Stimulated activated CD4-positive, alpha-beta T cell treated with anti-CD3 and anti-CD28 coated beads, TNF-alpha, amount 100 ng/mL, for 48 hours (primary cell): ENCODE results near the gene KCNJ5.

Experiments
- DNase-seq, 3 donors: peaks; one replicate each; pipeline ENCODE4 v3.0.0-alpha.2; 2020; ENCODE audit warnings: low read depth in 3 of 3

The KCNJ5 gene

DNA sequence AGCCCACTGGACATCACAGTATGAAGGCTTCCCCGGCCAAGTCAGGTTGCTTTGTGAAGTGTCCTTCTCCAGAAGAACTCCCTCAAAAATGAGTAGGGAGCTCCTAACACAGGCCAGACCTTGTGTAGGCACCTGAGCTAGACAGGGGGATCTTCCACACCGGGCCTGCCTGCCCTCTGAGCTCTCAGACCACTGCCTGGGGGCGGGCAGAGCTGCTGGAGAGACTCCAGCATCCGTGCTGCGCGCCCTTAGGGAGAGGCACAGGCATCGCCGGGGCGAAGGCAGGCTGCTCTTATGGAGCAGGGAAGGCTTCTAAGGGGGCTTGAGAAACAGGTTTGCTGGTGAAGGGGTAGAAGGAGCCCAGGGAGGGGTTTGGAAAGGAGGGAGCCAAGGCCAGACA lies 4.4 kb downstream of the KCNJ5 start:
- no peak for DNase-seq

DNA sequence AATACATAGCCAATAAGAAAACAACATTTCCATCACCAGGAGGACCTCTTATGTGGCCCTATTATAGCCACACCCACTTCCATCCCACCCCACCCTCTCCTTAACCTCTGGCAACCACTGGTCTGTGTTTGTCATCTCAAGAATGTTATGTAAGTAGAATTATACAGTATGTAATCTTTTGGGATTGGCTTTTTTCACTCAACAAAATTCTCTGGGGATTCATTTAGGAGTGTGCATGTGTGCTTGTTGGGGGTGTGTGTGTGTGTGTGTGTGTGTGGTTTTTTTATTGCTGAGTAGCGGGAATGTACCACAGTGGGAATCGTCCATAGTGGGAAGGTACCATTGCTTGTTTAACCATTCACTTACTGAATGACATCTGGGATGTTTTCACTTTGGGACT lies 5.2 kb downstream of the KCNJ5 start:
- DNase-seq, result no peak

DNA sequence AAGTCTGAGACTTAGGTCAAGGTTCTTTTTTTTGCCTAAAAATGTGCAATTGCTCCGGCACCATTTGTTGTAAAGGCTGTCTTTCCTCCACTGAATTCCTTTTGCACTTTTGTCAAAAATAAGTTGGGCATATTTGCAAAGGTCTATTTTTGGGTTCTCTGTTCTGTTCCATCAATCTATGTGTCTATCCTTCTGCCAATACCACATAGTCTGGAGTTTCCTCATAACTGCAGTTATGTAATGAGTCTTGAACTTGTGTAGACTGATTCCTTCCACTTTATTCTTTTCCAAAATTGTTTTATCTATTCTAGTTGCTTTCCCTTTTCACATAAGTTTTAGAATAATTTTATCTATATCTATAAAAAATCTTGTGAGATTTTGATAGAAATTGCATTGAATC lies 6.7 kb downstream of the KCNJ5 start:
- DNase-seq, result no peak

DNA sequence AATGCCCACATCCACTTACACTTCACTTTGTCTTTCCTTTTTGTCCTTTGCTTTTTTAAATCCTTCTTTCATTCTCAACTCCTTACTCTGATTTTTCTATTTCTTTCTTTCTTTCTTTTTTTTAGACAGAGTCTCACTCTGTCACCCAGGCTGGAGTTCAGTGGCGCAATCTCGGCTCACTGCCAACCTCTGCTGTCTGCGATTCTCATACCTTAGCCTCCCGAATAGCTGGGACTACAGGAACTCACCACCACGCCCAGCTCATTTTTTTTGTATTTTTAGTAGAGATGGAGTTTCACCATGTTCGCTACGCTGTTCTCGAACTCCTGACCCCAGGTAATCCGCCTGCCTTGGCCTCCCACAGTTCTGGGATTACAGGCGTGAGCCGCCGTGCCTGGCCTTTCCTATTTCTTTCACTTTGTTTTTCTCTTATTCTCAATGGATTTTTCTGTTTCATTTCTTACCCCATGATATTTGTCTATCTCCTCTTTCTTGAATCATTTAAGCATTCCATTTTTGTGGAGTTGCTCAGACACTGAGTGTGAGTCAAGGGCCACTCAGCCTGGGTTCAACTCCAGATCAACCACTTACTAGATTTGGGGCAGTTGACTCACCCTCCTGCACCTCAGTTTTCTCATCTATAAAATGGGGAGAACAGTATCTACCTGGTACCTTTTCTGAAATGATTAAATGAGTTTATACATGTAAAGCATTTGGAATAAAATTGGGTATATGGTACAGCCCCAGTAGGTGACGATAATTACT lies 7.6 kb downstream of the KCNJ5 start:
- no peak for DNase-seq

DNA sequence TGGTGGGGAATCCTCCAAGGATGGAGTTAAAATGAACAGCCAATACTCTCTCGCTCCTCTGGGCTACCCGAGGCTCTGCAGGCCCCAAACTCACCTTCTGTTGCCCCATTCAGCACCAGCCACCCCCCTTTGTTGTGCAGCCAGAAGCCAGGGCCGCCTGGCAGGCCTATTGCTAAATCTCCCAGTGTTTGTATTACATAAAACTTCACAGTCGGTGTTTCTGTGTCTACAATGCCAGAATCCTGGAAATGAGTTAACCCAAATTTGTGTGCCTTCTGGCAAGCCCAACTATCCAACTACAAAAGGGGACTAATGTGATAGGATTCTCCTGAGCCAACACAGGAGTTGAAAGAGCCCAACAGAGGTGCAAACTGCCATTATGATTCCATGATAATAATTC lies 9.3 kb downstream of the KCNJ5 start:
- DNase-seq, result no peak

DNA sequence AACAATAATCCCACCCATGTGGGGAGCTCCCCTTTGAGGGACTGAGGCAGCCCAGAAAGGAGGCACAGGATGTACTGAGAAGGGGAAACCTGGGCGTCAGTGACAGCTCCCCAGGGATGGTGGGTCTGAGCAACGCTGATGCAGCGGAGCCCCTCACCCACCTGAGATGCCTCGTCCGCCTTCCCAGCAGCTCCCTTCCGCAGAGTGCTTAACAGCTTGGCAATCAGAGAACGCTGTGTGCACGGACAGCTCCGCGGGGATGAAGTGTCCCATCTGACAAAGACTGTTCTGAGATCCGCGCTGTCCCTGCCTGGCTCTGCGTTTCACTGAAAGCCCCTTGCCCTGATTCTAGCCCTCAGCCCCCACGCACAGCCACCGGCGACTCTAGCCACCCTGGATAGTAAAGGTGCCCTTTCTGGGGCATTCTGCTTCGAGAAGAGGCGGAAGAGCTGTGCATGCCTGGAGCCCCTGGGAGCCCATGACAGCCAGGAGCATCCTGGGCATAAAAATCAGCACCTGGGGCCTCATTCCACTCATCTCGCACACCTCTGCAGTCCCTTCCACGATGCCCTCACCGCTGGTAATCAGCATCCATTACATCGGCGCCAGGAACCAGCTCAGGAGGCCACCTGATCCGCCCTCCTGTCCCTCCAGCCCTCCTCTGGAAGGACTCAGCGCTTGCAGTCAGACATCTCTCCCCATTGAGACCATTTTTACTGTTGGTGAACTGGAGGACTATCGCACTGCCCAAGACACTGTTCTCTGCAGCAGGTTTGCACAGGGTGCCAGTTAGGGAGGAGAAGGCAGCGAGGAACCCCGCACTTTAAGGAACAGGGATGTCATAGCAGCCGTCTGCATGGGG lies 10.7 kb downstream of the KCNJ5 start:
- DNase-seq, result no peak

DNA sequence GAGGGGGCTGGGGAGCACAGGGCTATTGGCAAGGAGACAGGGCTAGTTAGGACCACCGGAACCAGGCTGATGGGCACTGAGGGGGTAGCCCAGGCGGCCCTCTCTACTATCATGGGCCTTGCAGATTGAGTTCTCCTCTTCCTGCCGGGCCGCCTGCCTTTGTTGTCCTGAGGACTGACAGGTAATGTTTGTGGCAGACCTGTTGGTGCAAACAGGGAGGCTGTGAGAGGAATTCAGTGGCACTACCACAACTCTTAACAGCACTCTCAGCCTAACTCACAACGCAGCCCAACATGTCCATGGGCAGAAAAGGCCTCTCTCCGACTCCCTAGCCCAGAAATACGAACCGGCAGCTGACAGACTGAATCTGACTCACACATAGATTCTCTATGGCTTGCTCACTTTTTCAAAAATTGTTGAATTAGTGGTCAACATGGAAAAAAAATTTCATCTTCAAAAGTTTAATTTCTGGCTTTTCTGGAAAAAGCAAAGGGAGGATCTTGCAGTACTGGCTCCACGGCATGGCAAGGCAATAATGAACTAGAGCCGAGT lies 11.4 kb downstream of the KCNJ5 start:
- DNase-seq, result no peak

DNA sequence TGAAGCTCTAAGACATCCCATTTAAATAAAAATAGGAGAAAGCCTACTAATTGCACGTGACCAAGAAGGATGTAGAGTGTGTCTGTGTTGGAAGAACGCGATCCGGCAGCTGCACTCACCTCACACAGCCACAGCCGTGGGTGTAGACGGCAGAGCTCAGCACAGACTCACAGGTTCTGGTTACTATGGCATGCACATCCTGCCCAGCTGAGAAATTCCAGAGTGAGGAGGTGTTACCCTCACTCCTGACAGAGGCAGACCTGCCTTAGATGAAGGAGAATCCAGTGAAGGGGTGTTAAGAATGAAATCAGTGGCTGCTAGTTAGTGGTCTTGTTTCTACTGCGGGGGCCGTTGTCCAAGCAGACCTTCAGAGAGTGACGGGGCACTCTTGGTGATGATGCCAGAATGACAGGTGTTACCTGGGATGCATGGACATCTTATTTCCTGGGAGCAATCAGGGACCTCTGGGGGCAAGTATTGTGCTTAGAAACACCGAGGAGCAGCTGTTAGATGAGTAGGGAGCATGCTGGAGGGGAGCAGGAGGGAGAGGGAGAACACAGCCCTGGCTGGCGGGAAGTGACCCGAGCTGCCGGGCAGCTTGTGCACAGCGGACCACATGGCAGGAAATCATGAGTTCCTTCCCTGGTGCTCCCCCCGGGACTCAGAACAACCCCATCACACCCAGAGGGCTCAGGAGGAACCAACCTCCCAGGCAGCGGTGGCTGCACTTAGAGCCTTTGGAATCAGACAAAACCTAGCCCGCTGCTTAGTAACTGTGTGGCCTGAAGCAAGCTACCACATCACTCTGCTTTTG lies 12.3 kb downstream of the KCNJ5 start:
- no peak for DNase-seq

DNA sequence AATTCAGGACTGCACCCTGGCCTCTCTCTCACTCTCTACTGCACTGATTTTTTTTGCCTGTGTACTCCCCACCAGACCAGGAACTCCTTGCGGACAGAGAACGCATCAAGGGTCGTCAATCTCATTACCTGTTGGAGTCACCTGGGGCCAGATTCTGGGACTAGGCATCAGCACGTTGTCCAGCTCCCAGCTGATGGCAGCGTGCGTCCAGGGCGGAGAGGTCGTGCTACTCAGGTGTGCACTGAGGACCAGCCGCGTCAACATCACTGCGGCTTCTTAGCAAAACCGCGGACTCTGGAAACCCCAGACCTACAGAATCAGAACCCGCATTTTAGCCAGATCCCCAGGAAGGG lies 13.1 kb downstream of the KCNJ5 start:
- DNase-seq, result no peak

DNA sequence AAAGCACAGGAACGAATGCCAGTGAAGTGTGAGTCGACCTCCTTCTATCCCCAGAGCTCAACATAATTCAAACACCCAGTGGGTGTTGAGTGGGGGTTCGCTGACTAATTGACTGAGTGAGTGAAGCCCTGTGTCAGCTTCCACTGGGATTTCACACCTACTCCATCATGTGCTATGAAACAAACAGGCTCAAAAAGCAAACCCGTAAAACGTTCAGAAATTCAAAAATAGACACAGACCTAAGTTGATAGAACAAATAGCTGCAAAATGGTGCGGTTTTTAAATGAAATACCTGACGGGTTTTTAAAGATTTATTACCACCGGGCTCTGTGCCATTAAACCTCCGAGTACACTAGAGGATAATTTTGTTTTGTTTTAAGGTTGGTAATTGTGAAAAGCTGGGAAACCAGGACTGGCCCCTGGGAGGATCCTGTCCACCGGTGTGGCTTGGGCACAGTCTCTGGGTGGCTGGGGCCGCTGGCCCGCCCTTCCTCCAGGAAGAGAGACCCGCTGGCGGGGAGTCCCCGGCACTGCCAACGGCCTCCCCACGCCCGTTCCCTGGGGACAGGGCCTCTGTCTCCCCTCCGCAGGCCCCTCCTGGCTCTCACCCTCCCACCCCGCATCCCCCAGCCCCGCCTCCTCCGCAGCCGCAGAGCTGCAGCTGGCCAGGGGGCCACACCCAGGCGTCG lies 13.6 kb downstream of the KCNJ5 start:
- no peak for DNase-seq

DNA sequence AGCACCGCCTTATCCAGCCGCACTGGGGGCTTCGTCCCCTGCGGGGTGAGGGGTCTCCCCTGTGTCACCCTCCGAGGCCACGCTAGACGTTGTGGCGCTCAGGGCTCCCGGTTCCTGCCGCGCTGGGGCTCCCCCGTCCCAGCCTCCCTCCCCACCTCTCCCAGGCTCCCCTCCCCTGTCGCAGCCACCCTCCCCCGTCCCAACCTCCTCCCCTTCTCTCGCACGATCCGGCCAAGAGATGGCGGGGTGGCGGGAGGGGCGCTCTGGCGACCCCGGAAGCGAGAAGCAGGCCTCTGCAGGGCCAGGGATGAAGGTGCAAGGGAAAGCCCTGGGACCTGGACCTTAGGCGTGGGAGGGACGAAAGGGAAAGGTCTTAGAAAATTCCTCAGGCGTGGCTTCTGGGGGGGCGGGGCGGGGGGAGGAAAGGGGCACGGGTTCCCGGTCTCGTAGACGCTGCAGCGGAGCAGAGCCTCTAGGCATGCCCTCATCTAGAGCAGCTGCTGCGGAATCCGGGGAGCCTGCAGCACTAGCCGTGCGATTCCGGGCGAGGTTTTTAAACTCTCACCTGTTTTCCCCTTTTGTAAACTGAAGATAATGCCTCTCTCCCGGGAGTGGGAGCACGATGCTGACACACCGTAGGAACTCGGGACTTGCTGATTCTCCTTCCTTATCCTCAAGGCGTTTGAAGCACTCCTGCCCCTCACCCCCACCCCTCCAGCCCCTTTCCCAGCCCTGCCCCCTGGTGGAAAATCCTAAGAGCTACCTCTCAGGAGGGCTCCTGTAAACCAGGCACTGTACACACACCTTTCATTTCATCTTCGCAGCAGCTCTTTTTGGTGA lies 14.4 kb downstream of the KCNJ5 start:
- DNase-seq, result peak in 2 of 3 donors; percentile 31 to 47

DNA sequence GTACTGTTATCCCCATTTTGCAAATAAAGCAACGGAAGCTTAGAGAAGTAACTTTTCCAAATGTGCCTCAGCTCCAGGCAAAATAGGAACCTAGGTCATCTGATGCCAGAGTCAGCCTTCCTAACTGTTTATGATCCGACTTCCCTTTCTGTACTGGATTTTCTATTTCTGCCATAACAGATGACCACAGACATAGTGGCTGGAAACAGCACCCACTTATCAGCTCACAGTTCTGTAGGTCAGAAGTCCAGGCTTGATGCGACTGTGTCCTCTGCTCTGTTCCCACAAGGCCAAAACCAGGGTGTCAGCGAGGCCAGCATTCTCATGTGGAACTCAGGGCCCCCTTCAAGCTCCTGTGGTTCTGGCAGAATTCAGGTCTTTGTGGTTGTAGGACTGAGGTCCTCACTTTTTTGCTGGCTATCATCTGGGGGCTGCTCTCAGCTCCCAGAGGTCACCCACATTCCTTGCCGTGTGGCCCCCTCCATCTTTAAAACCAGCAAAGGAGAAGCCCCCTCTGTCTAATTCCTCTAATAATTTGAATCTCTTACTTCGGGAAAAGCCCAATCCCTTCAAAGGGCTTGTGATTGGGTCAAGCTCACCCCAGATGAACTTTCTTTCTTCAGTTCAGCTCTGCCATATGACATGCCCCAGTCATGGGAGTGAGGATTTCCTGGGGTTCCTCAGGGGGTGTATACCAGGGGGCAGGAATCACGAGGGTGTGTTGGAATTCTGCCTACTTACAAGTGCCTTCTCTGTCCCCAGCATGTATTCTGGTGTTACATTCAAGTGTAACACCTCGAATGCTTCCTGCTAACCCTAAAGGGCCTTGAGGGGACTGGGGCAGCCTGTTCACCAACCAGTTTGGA lies 15.3 kb downstream of the KCNJ5 start:
- DNase-seq, result no peak

DNA sequence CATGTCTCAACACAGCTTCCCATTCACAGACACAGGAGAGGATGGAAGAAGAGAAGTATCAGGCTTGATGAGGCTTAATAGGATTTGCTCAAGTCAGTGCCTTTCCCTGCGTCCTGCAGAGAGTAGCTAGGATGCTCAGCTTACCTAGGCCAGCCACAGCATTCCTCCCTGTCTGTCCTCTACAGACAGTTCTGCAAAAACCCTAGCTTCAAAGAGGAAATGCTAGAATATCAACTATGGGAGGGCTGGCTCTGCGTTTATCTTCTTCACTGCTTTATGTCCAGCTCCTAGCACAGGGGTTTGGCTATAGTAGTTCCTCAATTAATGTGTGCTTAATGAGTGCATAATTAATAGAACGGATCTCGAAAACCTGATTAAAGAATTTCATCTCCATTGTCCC lies 16.4 kb downstream of the KCNJ5 start:
- DNase-seq, result no peak

DNA sequence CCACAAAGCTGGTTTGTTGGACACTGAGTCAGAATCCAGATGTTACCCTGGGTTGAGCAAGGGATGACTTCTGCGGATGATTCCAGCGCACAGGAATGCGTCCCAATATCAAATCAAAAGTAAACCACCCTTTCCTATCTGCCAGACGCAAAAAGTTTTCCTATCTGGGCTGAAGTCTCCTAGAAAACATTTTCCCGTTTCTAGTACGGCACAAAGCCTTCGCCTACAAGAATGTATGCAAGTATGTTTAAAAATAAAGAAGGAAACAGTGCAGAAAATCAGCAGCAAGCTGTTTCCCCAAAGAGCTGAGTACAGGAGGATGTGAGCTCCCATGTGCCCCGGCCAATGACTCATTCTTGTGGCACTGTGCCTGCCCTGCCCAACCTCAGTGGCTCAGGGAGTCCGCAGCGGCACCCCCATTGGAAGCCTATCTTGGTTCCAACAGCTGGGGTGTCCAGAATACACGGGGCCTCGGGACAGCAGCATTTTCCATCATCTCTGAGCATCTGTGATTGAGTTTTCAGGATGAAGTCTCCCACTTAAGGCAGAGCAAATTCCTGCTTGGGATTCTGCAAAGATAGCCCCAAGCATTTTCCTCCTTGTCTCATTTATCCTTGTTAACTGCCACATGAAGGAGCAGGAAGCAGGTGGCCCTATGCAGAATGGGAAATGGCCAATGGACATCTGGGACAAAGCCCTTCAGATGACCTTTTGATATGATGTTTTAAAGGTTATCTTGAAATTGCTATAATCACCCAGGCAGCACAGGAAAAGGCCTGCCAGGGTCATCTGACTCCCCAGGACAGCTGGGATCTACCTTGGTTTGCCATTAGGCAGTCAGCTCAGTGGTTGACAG lies 17.5 kb downstream of the KCNJ5 start:
- DNase-seq, result no peak

DNA sequence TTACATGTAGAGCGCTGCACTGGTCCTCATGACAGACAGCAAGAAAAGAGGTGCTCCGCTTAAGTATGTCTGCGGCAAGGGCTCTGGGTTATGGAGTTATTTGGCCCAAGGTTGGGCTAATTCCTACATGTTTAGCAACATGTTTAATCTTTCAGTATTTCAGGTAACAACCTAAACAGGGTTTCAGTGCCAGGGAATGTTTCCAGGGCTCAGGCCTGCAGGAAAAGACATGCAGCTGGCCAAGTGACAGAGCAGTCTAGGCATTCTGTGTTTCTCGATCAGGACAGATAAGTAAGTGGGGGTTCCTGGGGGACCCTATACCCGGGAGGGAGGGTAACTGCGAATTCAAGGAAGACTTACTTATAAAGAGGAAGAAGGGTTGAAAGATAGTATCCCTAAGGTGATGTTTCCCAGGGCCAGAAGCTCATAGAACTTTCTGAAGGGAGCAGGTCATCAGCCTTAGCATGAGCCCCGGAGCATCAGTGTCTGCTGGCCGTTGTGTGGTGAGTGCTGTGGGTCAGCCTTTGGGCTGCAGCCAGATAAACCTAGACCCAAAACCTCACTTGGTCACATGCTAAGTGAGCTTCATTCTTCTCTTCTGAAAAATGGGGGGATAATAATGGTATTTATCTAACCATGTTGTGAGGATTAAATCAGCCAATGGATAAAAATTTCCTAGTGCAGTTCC lies 18.4 kb downstream of the KCNJ5 start:
- DNase-seq, result no peak

DNA sequence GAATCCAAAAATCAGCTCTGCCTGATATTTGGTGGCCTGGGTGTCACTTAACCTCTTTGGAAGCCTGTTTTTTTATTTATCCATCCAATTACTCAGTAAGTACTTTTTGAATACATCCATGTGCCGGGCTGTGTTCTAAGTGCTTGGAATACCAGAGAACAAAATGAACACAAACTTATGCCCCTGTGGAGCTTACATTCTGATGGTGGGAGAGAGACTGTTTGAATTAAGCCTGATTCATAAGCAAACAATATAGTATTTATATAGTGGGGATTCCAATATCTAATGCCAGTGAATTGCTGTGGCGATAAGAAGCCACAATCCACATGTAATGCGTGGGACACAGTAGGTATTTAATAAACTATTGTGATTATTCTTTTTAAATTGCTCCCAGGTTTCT lies 19.4 kb downstream of the KCNJ5 start:
- DNase-seq, result no peak

DNA sequence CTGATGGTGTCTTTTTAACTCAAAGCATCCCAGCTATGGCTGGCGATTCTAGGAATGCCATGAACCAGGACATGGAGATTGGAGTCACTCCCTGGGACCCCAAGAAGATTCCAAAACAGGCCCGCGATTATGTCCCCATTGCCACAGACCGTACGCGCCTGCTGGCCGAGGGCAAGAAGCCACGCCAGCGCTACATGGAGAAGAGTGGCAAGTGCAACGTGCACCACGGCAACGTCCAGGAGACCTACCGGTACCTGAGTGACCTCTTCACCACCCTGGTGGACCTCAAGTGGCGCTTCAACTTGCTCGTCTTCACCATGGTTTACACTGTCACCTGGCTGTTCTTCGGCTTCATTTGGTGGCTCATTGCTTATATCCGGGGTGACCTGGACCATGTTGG lies 20.1 kb downstream of the KCNJ5 start:
- DNase-seq, result no peak

DNA sequence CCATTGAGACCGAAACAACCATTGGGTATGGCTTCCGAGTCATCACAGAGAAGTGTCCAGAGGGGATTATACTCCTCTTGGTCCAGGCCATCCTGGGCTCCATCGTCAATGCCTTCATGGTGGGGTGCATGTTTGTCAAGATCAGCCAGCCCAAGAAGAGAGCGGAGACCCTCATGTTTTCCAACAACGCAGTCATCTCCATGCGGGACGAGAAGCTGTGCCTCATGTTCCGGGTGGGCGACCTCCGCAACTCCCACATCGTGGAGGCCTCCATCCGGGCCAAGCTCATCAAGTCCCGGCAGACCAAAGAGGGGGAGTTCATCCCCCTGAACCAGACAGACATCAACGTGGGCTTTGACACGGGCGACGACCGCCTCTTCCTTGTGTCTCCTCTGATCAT lies 20.5 kb downstream of the KCNJ5 start:
- no peak for DNase-seq
